Measurements from ENCODE around the gene GAST. TPM values are rescaled to one million over a fixed set of nuclear protein-coding genes. Genes with fewer than 3 reads are reported as not detected.
"Not testable (repeated sequence)": the region's sequence is repeated elsewhere in the genome, so short reads cannot be mapped to it uniquely, and the experiment has no call there.

Gene GAST
- total and polyA plus RNA-seq, 8 donors: not detected

DNA sequence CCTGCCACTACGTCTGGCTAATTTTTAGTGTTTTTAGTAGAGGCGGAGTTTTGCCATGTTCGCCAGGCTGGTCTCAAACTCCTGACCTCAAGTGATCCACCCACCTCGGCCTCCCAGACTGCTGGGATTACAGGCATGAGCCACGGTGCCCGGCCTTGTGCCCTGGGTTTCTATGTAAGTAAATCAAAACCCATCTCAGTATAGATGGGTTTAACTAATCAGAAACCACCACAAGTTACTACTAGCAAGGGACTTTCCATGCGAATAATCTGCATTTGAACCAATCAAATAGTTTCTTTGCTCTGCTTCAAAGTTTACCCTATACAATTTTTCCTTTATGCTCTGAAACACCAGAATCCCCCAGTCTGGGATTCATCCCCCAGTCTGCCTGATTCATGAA, 40.0 kb upstream of the GAST start:
- DNase-seq (no peak), ATAC-seq (no peak)
- Histone ChIP-seq H3K4me1 (peaks cover 6 to 51% of the 10 kb centered on the region in 2 donors), H3K27ac (no peak overlapping the region), H3K9me3 (no peaks in the 10 kb centered on the region), H3K36me3 (no peaks in the 10 kb centered on the region), H3K4me3 (no peak overlapping the region), H3K27me3 (no peaks in the 10 kb centered on the region)
- TF ChIP-seq, protein P1, sequence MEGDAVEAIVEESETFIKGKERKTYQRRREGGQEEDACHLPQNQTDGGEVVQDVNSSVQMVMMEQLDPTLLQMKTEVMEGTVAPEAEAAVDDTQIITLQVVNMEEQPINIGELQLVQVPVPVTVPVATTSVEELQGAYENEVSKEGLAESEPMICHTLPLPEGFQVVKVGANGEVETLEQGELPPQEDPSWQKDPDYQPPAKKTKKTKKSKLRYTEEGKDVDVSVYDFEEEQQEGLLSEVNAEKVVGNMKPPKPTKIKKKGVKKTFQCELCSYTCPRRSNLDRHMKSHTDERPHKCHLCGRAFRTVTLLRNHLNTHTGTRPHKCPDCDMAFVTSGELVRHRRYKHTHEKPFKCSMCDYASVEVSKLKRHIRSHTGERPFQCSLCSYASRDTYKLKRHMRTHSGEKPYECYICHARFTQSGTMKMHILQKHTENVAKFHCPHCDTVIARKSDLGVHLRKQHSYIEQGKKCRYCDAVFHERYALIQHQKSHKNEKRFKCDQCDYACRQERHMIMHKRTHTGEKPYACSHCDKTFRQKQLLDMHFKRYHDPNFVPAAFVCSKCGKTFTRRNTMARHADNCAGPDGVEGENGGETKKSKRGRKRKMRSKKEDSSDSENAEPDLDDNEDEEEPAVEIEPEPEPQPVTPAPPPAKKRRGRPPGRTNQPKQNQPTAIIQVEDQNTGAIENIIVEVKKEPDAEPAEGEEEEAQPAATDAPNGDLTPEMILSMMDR (IDR thresholded peaks at IDR 0.05): no peak
- intact Hi-C loops (cut with DNase I): no loop called here

DNA sequence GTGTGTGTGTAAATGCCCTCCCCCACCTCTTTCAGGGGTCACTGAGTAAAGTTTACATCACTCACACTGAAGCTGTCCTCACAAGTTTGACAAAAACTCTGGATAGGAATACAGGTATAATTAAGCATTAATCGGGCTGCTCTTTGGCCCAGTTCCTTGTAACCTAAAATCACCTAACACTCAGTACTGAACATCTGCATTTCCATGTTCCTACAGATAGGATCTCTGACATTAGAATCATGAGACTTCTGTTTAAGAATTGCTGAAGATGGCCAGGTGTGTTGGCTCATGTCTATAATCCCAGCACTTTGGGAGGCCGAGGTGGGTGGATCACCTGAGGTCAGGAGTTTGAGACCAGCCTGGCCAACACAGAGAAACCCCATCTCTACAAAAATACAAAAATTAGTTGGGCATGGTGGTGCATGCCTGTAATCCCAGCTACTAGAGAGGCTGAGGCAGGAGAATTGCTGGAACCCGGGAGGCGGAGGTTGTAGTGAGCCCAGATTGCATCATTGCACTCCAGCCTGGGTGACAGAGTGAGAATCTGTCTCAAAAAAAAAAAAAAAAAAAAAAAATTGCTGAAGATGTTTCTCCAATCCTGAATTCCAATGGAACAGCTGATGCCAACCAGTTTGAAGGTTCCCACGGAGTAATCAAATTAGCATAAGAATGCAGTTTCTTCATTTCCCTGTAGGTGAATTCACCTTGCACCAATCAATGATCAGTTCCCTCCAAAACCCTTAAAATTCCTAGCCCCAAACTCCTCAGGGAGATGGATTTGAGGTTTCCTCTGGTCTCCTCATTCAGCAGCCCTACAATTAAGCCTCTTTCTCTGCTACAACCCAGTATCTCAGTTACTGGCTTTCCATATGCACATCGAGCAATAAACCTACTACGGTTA, 36.7 kb upstream of the GAST start:
- Histone ChIP-seq H3K27ac (peak overlapping the region in 1 of 2 donors; percentile 39), H3K4me1 (peaks cover 11 to 58% of the 10 kb centered on the region in 2 donors)
- intact Hi-C loops (cut with DNase I); DNase-seq; H3K9me3 ChIP-seq; H3K4me3 ChIP-seq; H3K27me3 ChIP-seq; ATAC-seq; H3K36me3 ChIP-seq: not testable (repeated sequence)

DNA sequence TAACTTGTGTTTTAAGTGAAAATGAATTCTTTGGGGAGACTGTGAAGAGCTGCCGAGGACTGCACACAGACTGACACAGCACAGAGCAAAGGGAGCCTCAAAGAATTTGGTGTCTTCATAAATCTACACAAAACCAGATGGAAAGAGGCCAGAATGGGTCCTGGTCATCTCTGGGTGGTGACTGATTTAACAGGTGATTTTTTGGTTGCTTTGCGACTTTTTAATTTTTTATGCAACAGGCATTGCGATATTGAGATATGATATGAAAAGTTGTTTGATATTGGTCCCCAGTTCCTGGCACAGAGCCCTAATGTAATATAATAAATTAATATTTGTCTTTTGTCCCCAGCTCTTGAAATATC, 36.1 kb upstream of the GAST start:
- no peak for ATAC-seq
- DNase-seq: no peak
- Histone ChIP-seq H3K27ac (peak overlapping the region; percentile 13 to 39), H3K9me3 (no peaks in the 10 kb centered on the region), H3K4me3 (no peak overlapping the region), H3K36me3 (no peaks in the 10 kb centered on the region), H3K27me3 (no peaks in the 10 kb centered on the region), H3K4me1 (peaks cover 11 to 58% of the 10 kb centered on the region in 2 donors)
- TF ChIP-seq, protein P1 (IDR thresholded peaks at IDR 0.05): no peak
- intact Hi-C loops (cut with DNase I): no loop called here

DNA sequence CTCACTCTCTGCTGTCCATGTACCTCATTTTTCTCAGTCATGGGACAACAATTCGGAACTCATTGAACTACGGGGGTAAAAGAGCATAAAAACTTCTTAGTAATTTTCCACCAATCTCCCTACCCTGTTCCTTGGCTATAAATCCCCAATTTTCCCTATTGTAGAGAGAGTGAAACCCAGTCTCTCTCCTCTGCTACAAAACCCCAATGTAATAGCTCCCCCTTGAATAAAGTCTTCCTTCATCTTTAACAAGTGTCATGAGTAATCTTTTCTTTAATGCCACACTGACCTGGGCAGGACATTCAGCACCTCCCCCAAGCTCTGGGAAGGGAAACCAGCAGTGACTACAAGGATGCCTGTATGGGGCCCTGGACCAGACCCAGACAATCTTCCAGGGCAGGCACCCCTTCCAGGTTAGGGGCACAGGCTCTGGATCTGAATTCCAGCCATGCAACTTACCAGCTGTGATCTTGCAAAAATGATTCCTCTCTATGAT, 33.7 kb upstream of the GAST start:
- Histone ChIP-seq H3K27me3 (no peaks in the 10 kb centered on the region), H3K4me1 (peaks cover 11 to 48% of the 10 kb centered on the region in 2 donors), H3K36me3 (no peaks in the 10 kb centered on the region), H3K9me3 (no peaks in the 10 kb centered on the region), H3K27ac (peak overlapping the region; percentile 87 to 92), H3K4me3 (peak overlapping the region; percentile 12 to 40)
- intact Hi-C loops (cut with DNase I): no loop called here
- TF ChIP-seq, protein P1 (IDR thresholded peaks at IDR 0.05): no peak
- DNase-seq (no peak), ATAC-seq (peak; percentile 59)

DNA sequence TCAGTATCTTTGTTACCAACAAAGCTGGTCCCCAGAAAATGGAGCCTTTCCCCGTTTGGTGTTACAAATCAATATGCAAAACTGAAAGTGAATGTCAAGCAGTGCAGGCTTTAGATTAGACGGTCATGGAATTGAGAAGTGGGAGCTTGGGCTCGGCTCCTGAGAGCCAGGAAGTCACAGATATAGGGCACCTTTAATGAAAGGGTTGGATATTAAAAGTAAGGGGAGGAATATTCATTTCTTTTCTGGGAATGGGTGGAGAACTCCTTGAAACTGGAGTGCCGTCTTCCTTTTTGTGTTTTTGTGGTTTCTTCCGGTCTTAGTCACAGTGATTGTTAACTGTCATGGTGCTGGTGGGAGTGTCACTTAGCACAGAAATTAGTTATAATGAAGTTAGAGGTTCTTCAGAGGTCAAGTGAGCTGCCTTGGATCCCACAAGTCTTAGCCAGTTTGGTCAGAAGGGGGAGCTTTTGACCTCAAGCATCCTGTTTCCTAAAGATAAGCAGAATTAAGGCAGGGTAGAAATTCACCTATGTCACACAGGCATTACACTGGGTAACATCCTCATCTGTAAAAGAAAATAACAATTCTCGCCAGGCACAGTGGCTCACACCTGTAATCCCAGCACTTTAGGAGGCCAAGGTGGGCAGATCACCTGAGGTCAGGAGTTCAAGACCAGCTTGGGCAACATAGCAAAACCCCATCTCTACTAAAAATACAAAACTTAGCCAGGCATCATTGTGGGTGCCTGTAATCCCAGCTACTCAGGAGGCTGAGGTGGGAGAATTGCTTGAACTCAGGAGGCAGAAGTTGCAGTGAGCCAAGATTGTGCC, 33.0 kb upstream of the GAST start:
- DNase-seq: peak in 1 of 4 donors; percentile 60
- intact Hi-C loops (cut with DNase I): no loop called here
- ATAC-seq: peak; percentile 82
- peak overlapping the region; percentile 12 to 40 for H3K4me3 ChIP-seq
- H3K4me1 ChIP-seq: peaks cover 11 to 46% of the 10 kb centered on the region in 2 donors
- TF ChIP-seq, protein P1 (IDR thresholded peaks at IDR 0.05): no peak
- H3K27ac ChIP-seq: peak overlapping the region; percentile 87 to 92
- no peaks in the 10 kb centered on the region for H3K27me3 ChIP-seq
- H3K36me3 ChIP-seq: no peaks in the 10 kb centered on the region
- H3K9me3 ChIP-seq: no peaks in the 10 kb centered on the region

Measured in left lung (tissue), 10 donors.